GM12874 (cell line): ENCODE results near the gene FN3KRP.

Source experiments
- CTCF ChIP-seq: IDR thresholded peaks from 2 replicates; pipeline ENCODE4 v1.5.1; 2011; ENCODE audit warnings: low read depth, mild to moderate bottlenecking, control low read depth, low read length, moderate library complexity; ENCODE audit not compliant: insufficient read depth

FN3KRP gene

GRCh38 chr17:82734987-82735866 lies 18.7 kb downstream of the FN3KRP start, which contains the start of gene FN3K:
FN3K (plus strand) TSS chr17:82735615; CDS start chr17:82735637, 22 bp downstream.
- TF ChIP-seq CTCF = no peak

- TF ChIP-seq CTCF = no peak
These were observed 20.1 kb downstream of the FN3KRP start for GRCh38 chr17:82736511-82737185.

- no peak for TF ChIP-seq CTCF
These were observed 21.7 kb downstream of the FN3KRP start for GRCh38 chr17:82737967-82738877.

GRCh38 chr17:82740906-82741759 lies 24.6 kb downstream of the FN3KRP start:
- TF ChIP-seq CTCF = no peak

GRCh38 chr17:82743344-82744219 lies 27.1 kb downstream of the FN3KRP start:
- TF ChIP-seq CTCF = no peak

- no peak for TF ChIP-seq CTCF
These were observed 29.0 kb downstream of the FN3KRP start for GRCh38 chr17:82745524-82745923.
